Raji (cell line): ENCODE data around the gene CSNK2B.

Experiments used
- POLR2A ChIP-seq: IDR thresholded peaks from 2 replicates; pipeline ENCODE4 v1.6.1; 2011; ENCODE audit warnings: low read depth, low read length, control low read depth; ENCODE audit not compliant: insufficient read depth

Gene CSNK2B

DNA sequence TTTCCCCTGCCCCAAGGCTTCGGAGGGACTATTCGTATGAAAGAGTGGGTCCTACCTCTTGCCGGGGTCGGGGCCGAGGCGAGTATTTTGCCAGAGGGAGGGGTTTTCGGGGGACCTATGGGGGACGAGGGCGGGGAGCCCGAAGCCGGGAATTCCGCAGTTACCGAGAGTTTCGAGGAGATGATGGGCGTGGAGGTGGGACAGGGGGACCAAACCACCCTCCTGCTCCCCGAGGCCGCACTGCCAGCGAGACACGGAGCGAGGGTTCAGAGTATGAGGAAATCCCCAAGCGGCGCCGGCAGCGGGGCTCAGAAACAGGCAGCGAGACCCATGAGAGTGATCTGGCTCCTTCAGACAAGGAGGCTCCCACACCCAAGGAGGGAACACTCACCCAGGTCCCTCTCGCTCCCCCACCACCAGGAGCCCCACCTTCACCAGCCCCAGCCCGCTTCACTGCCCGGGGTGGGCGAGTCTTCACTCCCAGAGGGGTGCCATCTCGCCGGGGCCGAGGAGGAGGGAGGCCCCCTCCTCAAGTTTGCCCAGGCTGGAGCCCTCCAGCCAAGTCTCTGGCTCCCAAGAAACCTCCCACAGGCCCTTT, 34.1 kb upstream of the CSNK2B start:
- TF ChIP-seq POLR2A: no peak

DNA sequence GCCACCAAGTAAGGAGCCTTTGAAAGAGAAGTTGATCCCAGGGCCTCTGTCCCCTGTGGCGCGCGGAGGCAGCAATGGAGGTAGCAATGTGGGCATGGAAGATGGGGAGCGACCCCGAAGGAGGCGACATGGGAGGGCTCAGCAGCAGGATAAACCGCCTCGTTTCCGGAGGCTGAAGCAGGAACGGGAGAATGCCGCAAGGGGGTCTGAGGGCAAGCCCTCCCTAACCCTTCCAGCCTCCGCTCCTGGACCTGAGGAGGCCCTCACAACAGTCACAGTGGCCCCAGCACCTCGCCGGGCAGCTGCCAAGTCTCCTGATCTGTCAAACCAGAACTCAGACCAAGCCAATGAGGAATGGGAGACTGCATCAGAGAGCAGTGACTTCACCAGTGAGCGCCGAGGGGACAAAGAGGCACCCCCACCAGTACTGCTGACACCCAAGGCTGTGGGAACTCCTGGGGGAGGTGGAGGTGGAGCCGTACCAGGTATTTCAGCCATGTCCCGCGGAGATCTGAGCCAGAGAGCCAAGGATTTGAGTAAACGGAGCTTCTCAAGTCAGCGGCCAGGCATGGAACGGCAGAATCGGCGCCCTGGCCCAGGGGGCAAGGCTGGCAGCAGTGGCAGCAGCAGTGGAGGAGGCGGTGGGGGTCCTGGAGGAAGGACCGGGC, 33.5 kb upstream of the CSNK2B start:
- no peak for TF ChIP-seq POLR2A

DNA sequence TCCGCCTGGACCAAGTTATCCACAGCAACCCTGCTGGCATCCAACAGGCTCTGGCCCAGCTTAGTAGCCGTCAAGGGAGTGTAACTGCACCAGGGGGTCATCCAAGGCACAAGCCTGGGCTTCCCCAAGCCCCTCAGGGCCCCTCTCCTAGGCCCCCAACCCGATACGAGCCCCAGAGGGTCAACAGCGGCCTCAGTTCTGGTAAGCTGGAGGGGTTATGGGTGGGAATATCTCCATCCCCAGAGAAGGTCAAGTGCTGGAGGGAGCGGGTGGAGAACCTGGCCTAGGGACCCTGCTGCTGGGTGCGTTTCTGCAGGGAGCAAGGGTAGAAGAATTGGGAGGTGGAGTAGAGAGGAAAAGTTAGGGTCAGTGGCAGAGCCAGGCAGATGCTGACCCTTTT, 32.4 kb upstream of the CSNK2B start:
- no peak for TF ChIP-seq POLR2A

- no peak for TF ChIP-seq POLR2A
Measured at GRCh38 chr6:31634131-31634530, 31.7 kb upstream of the CSNK2B start.

DNA sequence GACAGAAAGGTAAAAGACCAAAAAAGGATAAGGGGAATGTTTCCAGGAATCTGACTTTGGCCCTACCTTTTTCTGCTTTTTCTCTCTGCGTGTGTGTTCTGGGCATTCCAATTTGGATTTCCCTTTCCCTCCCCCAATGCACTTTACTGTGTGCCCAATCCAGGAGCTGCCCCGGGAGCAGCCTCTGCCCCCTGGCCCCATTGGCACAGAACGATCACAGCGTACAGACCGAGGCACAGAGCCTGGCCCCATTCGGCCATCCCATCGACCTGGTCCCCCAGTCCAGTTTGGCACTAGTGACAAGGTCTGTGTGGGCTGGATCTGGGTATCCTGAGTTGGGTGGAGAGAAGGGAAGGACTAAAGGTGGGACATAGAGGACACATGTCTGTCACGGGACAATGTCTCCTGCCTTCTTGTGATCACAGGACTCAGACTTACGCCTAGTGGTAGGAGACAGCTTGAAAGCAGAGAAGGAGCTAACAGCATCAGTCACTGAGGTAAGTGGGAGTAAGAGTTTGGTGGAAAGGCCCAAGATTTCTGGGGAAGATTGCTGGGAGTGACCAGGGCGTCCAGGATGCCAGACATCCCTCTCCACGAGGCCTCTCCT, 30.8 kb upstream of the CSNK2B start:
- no peak for TF ChIP-seq POLR2A

DNA sequence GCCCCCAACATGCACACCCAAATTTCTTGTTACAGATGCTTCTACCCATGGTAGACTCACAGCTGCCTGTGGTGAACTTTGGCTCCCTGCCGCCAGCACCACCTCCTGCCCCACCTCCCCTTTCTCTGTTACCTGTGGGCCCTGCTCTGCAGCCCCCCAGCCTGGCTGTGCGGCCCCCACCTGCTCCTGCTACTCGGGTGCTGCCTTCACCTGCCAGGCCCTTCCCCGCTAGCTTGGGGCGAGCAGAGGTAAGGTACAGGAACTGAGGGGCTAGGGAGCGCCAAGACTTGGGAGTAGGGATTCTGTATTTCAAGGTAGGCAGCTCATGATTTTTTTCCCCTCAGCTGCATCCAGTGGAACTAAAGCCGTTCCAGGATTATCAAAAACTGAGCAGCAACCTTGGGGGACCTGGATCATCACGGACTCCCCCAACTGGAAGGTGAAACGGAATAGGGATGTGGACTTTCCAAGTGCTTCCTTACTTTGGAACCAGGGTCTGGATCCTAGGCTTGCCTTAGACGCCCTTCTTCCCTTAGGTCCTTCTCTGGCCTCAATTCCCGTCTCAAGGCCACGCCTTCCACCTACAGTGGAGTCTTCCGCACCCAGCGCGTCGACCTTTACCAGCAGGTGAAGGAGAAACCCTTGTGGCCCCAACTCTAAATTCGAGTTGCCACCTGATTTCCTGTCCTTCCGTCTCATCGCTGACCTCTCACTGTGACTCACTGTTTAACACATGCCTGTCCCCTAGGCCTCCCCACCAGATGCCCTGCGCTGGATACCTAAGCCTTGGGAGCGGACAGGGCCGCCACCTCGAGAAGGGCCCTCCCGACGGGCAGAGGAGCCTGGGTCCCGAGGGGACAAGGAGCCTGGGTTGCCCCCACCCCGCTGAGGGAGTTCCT, 28.9 kb upstream of the CSNK2B start:
- no peak for TF ChIP-seq POLR2A

GRCh38 chr6:31639043-31639442, 26.8 kb upstream of the CSNK2B start:
- no peak for TF ChIP-seq POLR2A

GRCh38 chr6:31639449-31639861, 26.4 kb upstream of the CSNK2B start:
- TF ChIP-seq POLR2A: no peak

- no peak for TF ChIP-seq POLR2A
Measured at GRCh38 chr6:31640612-31641011, 25.3 kb upstream of the CSNK2B start.

- no peak for TF ChIP-seq POLR2A
Measured at GRCh38 chr6:31641370-31641769, 24.5 kb upstream of the CSNK2B start.

DNA sequence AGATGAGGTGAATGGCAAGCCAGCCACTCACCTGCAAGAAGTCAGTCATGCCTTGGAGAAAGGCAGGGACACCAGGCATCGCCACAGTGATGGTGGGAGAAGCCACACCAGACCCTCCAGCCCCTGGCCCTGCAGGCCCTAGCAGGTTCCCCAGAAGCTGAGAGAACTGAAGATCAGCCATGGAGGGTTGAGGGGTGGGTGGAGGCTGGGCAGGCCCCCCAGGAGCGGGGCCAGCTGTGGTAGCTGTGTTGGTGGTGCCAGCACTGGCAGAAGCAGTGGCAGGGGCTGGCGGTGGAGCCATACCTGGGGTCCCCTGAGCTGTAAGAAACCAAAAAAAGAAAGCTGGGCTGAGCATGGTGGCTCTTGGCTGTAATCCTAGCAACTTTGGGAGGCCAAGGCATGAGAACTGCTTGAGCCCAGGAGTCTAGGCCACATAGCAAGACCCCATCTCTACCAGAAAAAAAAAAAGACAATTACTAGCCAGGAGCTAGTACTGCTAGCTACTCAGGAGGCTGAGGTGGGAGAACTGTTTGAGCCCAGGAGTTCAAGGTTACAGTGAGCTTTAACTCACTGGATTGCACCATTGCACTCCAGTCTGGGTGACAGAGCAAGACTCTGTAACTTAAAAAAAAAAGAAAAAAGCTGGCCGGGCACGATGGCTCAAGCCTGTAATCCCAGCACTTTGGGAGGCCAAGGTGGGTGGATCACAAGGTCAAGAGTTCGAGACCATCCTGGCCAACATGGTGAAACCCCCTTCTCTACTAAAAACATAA, 22.9 kb upstream of the CSNK2B start:
- TF ChIP-seq POLR2A: no peak

- TF ChIP-seq POLR2A: no peak
Measured at GRCh38 chr6:31643818-31644454, 21.9 kb upstream of the CSNK2B start.

GRCh38 chr6:31645325-31645724, 20.6 kb upstream of the CSNK2B start:
- TF ChIP-seq POLR2A: no peak

DNA sequence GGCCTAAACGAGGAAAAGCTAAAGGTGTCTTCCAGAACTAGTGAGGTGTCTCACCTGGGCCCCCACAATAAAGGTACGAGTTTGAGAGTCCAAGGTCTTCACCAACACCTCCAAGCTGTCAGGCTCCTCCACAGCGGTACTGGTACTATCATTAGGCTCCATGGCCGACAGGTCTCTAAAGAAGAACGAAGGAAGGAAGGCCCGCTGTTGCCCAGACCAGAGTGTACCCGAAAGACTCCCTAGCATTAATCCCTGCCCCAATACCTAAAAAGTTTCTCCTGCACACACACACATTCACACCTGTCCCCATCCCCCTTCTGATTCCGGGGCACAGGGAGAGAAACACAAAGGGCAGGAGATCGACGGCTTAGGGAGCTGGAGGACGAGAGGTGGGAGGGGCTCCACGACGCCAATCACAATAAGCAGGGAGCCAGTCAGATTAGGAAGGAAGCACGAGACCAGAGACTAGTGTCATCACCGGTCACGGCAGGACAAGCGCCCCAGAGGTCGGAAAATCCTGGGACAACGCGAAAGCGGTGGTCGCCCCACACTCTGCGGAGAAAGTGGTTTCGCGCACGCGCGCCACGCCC, 14.2 kb upstream of the CSNK2B start:
- no peak for TF ChIP-seq POLR2A
